ENCODE data around the gene APC. TPM values are rescaled to one million over a fixed set of nuclear protein-coding genes. Genes with fewer than 3 reads are reported as not detected.

The APC gene
- total RNA-seq, 6 experiments from 2014 or later, result 12.4 to 34.5 (median 16.9) TPM

- DNase-seq (no peak), ATAC-seq (no peak)
- TF ChIP-seq POLR2A (IDR thresholded peaks at IDR 0.05), result no peak
- no peak for TF ChIP-seq CTCF (IDR thresholded peaks at IDR 0.05)
- intact Hi-C loops (cut with DNase I), result no loop called here
- Histone ChIP-seq H3K27ac (no peak overlapping the region), H3K4me3 (no peak overlapping the region), H3K36me3 (no peaks in the 10 kb centered on the region), H3K9me3 (no peaks in the 10 kb centered on the region), H3K27me3 (no peaks in the 10 kb centered on the region), H3K4me1 (no peaks in the 10 kb centered on the region)
- 86% methylated on average over 2 of the region's 5 CpGs for WGBS (ENCODE audit: insufficient coverage, low coverage, low lambda C conversion rate, missing lambda C conversion rate)
These were observed 40.9 kb upstream of the APC start for GRCh38 chr5:112696786-112697185.

- 29% methylated on average over 2 of the region's 2 CpGs for WGBS (ENCODE audit: insufficient coverage, low coverage, low lambda C conversion rate, missing lambda C conversion rate)
- H3K4me3 ChIP-seq, result no peak overlapping the region
- DNase-seq, result no peak
- no peak for TF ChIP-seq POLR2A (IDR thresholded peaks at IDR 0.05)
- no peak for TF ChIP-seq CTCF (IDR thresholded peaks at IDR 0.05)
- intact Hi-C loops (cut with DNase I), result no loop called here
- no peaks in the 10 kb centered on the region for H3K27me3 ChIP-seq
- no peak overlapping the region for H3K27ac ChIP-seq
- H3K36me3 ChIP-seq, result no peaks in the 10 kb centered on the region
- no peaks in the 10 kb centered on the region for H3K9me3 ChIP-seq
- no peaks in the 10 kb centered on the region for H3K4me1 ChIP-seq
- no peak for ATAC-seq
These were observed 40.4 kb upstream of the APC start for GRCh38 chr5:112697322-112697721.

- no peak for ATAC-seq
- no peak overlapping the region for H3K27ac ChIP-seq
- 31% methylated on average over 2 of the region's 2 CpGs for WGBS (ENCODE audit: insufficient coverage, low coverage, low lambda C conversion rate, missing lambda C conversion rate)
- H3K9me3 ChIP-seq, result no peaks in the 10 kb centered on the region
- H3K4me1 ChIP-seq, result no peaks in the 10 kb centered on the region
- H3K27me3 ChIP-seq, result no peaks in the 10 kb centered on the region
- no peak overlapping the region for H3K4me3 ChIP-seq
- no peaks in the 10 kb centered on the region for H3K36me3 ChIP-seq
- no peak for DNase-seq
- intact Hi-C loops (cut with DNase I), result no loop called here
- TF ChIP-seq POLR2A (IDR thresholded peaks at IDR 0.05) (no peak), CTCF (IDR thresholded peaks at IDR 0.05) (no peak)
These were observed 39.9 kb upstream of the APC start for GRCh38 chr5:112697833-112698232.

GRCh38 chr5:112703866-112704820 lies 33.5 kb upstream of the APC start:
- no peak for DNase-seq
- 46% methylated on average over 7 of the region's 7 CpGs for WGBS (ENCODE audit: insufficient coverage, low coverage, low lambda C conversion rate, missing lambda C conversion rate)
- H3K9me3 ChIP-seq, result no peaks in the 10 kb centered on the region
- H3K27ac ChIP-seq, result no peak overlapping the region
- H3K27me3 ChIP-seq, result no peaks in the 10 kb centered on the region
- peaks cover 0 to 9% (median 0%) of the 10 kb centered on the region in 4 donors for H3K4me1 ChIP-seq
- no peak for ATAC-seq
- no peaks in the 10 kb centered on the region for H3K36me3 ChIP-seq
- intact Hi-C loops (cut with DNase I), result no loop called here
- no peak overlapping the region for H3K4me3 ChIP-seq
- TF ChIP-seq POLR2A (IDR thresholded peaks at IDR 0.05) (no peak), CTCF (IDR thresholded peaks at IDR 0.05) (no peak)

All from right lobe of liver (tissue), 6 donors.